ENCODE measurements around the gene EFNA2. TPM values are rescaled to one million over a fixed set of nuclear protein-coding genes. Genes with fewer than 3 reads are reported as not detected.
A peak's percentile ranks its signal among the peaks of the same experiment; 100 is the strongest.

EFNA2 gene
- total and polyA plus RNA-seq, 9 donors: 0.11 TPM; not detected in 8

GRCh38 chr19:1254081-1254527 lies 31.6 kb upstream of the EFNA2 start:
- H3K4me3 ChIP-seq: peak overlapping the region; percentile 65
- DNase-seq: peak in 2 of 5 donors; percentile 52 to 56

GRCh38 chr19:1254530-1255185 lies 31.0 kb upstream of the EFNA2 start:
- H3K27ac ChIP-seq: peak overlapping the region; percentile 87 to 89
- DNase-seq: peak in 1 of 5 donors; percentile 53
- H3K4me3 ChIP-seq: no peak overlapping the region
- TF ChIP-seq POLR2A (IDR thresholded peaks at IDR 0.05) (no peak), CTCF (IDR thresholded peaks at IDR 0.05) (no peak), EP300 (IDR thresholded peaks at IDR 0.05) (no peak)
- 84 to 91% (median 89%) methylated on average over 20 of the region's 20 CpGs for WGBS, 3 donors
- H3K36me3 ChIP-seq: no peaks in the 10 kb centered on the region
- intact Hi-C loops (cut with DNase I): no loop called here
- peaks cover 32% of the 10 kb centered on the region for H3K4me1 ChIP-seq (ENCODE audit: insufficient read depth)
- no peaks in the 10 kb centered on the region for H3K9me3 ChIP-seq
- H3K27me3 ChIP-seq: no peaks in the 10 kb centered on the region

More at GRCh38 chr19:1254081-1254527, 31.6 kb upstream of the EFNA2 start:
- WGBS, 3 donors: 77 to 83% (median 81%) methylated on average over 34 to 37 of the region's 37 CpGs
- Histone ChIP-seq H3K27ac (peak overlapping the region; percentile 87 to 89), H3K36me3 (no peaks in the 10 kb centered on the region), H3K9me3 (no peaks in the 10 kb centered on the region), H3K4me1 (ENCODE audit: insufficient read depth) (peaks cover 27% of the 10 kb centered on the region), H3K27me3 (no peaks in the 10 kb centered on the region)
- no peak for TF ChIP-seq CTCF (IDR thresholded peaks at IDR 0.05)
- TF ChIP-seq POLR2A (IDR thresholded peaks at IDR 0.05): no peak
- no peak for TF ChIP-seq EP300 (IDR thresholded peaks at IDR 0.05)
- intact Hi-C loops (cut with DNase I): no loop called here

- no peaks in the 10 kb centered on the region for H3K36me3 ChIP-seq
- 85 to 88% (median 87%) methylated on average over 43 to 52 of the region's 52 CpGs for WGBS, 3 donors
- H3K4me1 ChIP-seq (ENCODE audit: insufficient read depth): peaks cover 38% of the 10 kb centered on the region
- intact Hi-C loops (cut with DNase I): no loop called here
- TF ChIP-seq POLR2A (IDR thresholded peaks at IDR 0.05): no peak
- no peak for TF ChIP-seq CTCF (IDR thresholded peaks at IDR 0.05)
- no peak for TF ChIP-seq EP300 (IDR thresholded peaks at IDR 0.05)
- no peak overlapping the region for H3K4me3 ChIP-seq
- H3K27ac ChIP-seq: peak overlapping the region in 1 of 2 donors; percentile 4
- DNase-seq: peak in 1 of 5 donors; percentile 49
- no peaks in the 10 kb centered on the region for H3K9me3 ChIP-seq
- H3K27me3 ChIP-seq: no peaks in the 10 kb centered on the region
Observed at GRCh38 chr19:1255186-1256161, 30.2 kb upstream of the EFNA2 start.

GRCh38 chr19:1256646-1257474 lies 28.8 kb upstream of the EFNA2 start:
- DNase-seq: no peak

More at GRCh38 chr19:1256646-1257474, 28.8 kb upstream of the EFNA2 start:
- Histone ChIP-seq H3K4me3 (no peak overlapping the region), H3K36me3 (no peaks in the 10 kb centered on the region), H3K27ac (no peak overlapping the region), H3K27me3 (no peaks in the 10 kb centered on the region), H3K4me1 (ENCODE audit: insufficient read depth) (peaks cover 36% of the 10 kb centered on the region), H3K9me3 (no peaks in the 10 kb centered on the region)
- TF ChIP-seq EP300 (IDR thresholded peaks at IDR 0.05) (no peak), POLR2A (IDR thresholded peaks at IDR 0.05) (no peak), CTCF (IDR thresholded peaks at IDR 0.05) (no peak)
- WGBS, 3 donors: 78 to 84% (median 78%) methylated on average over 46 of the region's 46 CpGs
- intact Hi-C loops (cut with DNase I): no loop called here
